HL-60 (cell line): ENCODE data around the gene CACNA1C.

Experiments used
- CTCF ChIP-seq: IDR thresholded peaks from one replicate; pipeline ENCODE4 v1.5.1; 2011; ENCODE audit warnings: low read length, control low read depth, inconsistent platforms; ENCODE audit not compliant: insufficient read depth
- GABPA ChIP-seq: IDR thresholded peaks from 2 replicates; pipeline ENCODE4 v1.6.1; 2012; ENCODE audit warnings: low read depth
- POLR2AphosphoS5 ChIP-seq: IDR thresholded peaks from 2 replicates; pipeline ENCODE4 v1.6.1; 2012; ENCODE audit warnings: low read depth
- REST ChIP-seq: IDR thresholded peaks from 2 replicates; pipeline ENCODE4 v1.6.1; 2012; ENCODE audit warnings: low read depth; ENCODE audit not compliant: insufficient replicate concordance
- SPI1 ChIP-seq: IDR thresholded peaks from 2 replicates; pipeline ENCODE4 v1.6.1; 2012; ENCODE audit warnings: low read depth, mild to moderate bottlenecking, borderline replicate concordance

GRCh38 chr12:2032506-2032905 is 20.3 kb upstream of the CACNA1C start:
- no peak for TF ChIP-seq REST
- TF ChIP-seq SPI1: no peak
- TF ChIP-seq POLR2AphosphoS5: no peak
- TF ChIP-seq CTCF: no peak
- no peak for TF ChIP-seq GABPA
